Fibroblast of lung (primary cell): Measurements from ENCODE around the gene ADH4.

ENCODE experiments used
- EZH2 ChIP-seq: IDR thresholded peaks from 2 replicates; pipeline ENCODE4 v1.5.1; 2012; ENCODE audit warnings: low read length, control low read depth, mild to moderate bottlenecking; ENCODE audit errors: missing control alignments
- TF ChIP-seq, protein P1 (sequence below), 2 donors: IDR thresholded peaks in 1 of 2; conservative IDR thresholded peaks in 1 of 2; 1 replicate in 1 of 2; 2 replicates in 1 of 2; pipeline ENCODE4 v1.5.1; 2011 to 2012; ENCODE audit warnings: low read length in 2 of 2, control low read depth in 1 of 2, inconsistent platforms in 1 of 2, low read depth in 1 of 2, mild to moderate bottlenecking in 1 of 2

DNA sequence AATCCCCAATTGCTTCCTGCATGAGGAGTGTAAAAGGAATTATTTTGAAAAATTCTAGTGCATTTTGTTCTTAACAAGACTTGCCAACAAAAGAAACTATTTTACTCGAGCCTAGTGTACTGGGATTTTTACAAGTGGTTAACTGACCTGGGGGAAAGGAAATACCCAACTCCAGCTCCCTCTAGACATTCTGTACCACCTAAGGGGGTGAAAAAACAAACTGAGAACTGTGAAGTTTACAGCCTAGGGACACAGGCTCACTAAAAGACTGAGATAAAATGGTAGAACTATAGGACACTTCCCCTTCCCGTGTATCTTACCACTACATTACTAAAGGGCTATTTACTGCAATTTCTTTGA is 52.9 kb downstream of the ADH4 start:
- TF ChIP-seq, protein P1, sequence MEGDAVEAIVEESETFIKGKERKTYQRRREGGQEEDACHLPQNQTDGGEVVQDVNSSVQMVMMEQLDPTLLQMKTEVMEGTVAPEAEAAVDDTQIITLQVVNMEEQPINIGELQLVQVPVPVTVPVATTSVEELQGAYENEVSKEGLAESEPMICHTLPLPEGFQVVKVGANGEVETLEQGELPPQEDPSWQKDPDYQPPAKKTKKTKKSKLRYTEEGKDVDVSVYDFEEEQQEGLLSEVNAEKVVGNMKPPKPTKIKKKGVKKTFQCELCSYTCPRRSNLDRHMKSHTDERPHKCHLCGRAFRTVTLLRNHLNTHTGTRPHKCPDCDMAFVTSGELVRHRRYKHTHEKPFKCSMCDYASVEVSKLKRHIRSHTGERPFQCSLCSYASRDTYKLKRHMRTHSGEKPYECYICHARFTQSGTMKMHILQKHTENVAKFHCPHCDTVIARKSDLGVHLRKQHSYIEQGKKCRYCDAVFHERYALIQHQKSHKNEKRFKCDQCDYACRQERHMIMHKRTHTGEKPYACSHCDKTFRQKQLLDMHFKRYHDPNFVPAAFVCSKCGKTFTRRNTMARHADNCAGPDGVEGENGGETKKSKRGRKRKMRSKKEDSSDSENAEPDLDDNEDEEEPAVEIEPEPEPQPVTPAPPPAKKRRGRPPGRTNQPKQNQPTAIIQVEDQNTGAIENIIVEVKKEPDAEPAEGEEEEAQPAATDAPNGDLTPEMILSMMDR (conservative IDR thresholded peaks at IDR 0.05 in 1 of 2, IDR thresholded peaks at IDR 0.05 in 1 of 2; ENCODE audit: low read depth in 1 of 2, low read length in 2 of 2), result no peak
- TF ChIP-seq EZH2, result no peak
